Measurements from ENCODE around the gene KAT6B.

The KAT6B gene

DNA sequence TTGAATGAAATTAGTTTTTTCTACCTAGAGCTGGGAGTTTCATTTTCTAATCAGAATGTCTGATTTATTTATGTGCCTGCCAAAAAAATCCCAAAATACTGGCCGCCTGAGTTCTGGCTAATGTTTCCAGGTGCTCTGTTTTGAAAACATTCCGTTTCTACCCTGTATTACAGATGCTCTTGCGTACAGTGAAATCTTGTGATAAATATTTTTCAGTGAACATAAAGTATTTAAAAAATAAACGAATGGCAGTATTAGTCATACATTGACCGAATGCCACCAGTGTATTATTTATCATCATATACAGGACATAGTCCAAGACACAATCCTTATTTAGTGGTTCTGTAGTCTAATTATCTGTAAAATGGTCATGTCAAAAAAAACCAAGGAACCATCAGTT is 102.8 kb downstream of the KAT6B start:
- no peak overlapping the region for H3K27ac ChIP-seq

DNA sequence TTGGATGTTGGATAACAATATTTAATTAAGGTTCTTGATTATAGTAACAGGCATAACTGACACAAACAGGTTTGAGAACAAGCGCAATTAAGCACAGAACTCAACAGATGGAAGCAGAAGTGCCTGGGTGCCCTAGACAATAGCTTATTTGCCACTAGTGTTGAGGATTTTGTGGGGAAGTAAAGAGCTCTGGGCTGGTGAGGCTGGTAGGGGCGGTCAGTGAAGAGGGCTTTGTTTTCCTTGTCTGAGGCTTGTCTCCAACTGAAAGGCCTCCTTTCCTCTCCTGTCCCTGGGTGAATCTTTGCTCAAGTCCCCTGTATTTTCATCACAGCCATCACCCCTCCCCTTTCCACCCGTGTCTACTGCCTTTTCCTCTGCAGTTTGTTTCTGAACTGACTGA is 104.6 kb downstream of the KAT6B start:
- no peak for TF ChIP-seq CTCF (IDR thresholded peaks at IDR 0.05)
- no peak for TF ChIP-seq ZFX (IDR thresholded peaks at IDR 0.05; ENCODE audit: borderline replicate concordance)
- no peak overlapping the region for H3K27ac ChIP-seq

More for the DNA sequence above, 102.8 kb downstream of the KAT6B start:
- TF ChIP-seq ZFX (IDR thresholded peaks at IDR 0.05; ENCODE audit: borderline replicate concordance) (no peak), CTCF (IDR thresholded peaks at IDR 0.05) (no peak)

GRCh38 chr10:74932648-74933047 is 106.2 kb downstream of the KAT6B start:
- TF ChIP-seq CTCF (IDR thresholded peaks at IDR 0.05) (no peak), ZFX (IDR thresholded peaks at IDR 0.05; ENCODE audit: borderline replicate concordance) (no peak)
- H3K27ac ChIP-seq = no peak overlapping the region

DNA sequence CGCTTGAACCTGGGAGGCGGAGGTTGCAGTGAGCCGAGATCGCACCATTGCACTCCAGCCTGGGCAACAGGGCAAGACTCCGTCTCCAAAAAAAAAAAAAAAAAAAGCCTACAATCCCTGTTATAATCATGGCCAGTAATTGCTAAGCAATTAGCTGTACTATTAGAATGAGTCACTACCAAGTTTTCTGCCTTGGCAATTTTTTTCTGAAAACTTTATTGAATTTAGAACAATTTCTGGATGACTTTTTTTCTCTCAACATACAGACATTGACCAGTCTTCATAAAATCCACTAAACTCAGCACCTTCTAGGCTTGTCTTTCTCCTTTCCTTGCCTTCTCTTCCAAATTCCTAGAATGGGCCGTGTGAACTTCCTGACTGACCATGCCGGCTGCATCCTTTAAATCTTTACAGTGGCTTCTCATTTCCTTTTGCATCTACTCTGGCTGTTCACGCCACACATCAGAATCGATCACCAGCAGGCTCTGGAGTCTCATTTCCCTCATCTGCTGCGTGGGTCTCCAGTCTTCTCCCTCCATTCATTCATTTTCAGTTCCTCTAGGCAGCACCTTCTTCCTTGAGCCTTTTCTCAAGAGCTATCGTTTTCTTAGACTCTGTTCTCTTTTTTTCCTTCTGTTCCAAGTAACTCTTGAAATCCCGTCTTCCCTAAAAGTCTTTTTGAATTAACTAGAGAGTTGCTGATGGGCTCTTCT is 107.9 kb downstream of the KAT6B start:
- TF ChIP-seq ZFX (IDR thresholded peaks at IDR 0.05; ENCODE audit: borderline replicate concordance) (no peak), CTCF (IDR thresholded peaks at IDR 0.05) (no peak)
- H3K27ac ChIP-seq = no peak overlapping the region

- no peak overlapping the region for H3K27ac ChIP-seq
- TF ChIP-seq ZFX (IDR thresholded peaks at IDR 0.05; ENCODE audit: borderline replicate concordance) (no peak), CTCF (IDR thresholded peaks at IDR 0.05) (no peak)
Measured at GRCh38 chr10:74936577-74937265, 110.3 kb downstream of the KAT6B start.

DNA sequence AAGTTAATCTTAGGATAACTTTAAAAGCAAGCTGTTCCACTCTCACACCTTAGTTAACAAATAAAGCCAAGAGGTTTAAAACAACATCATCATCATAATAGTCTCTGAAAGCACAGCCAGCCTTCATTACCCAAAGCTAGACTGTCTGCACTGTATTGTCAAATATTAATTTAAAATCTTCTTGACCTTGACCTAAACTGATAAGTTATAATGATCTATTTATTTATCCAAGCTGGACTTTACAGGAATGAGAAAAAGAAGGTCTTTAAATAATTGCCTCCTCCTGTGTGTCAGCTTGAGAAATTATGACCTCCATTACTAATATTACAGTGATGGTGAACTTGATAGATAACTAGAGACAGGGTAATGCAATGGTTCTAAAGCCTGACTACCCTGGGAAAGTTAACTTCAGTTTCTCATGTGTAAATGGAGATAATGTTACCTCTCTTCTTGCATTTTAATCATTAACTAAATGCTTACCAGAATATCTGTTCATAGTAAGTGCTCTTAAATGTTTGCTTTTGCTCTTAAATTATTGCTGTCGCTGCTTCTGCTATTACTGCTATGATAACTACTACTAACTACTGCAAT is 111.0 kb downstream of the KAT6B start:
- TF ChIP-seq CTCF (IDR thresholded peaks at IDR 0.05) = no peak
- no peak for TF ChIP-seq ZFX (IDR thresholded peaks at IDR 0.05; ENCODE audit: borderline replicate concordance)
- H3K27ac ChIP-seq = no peak overlapping the region

DNA sequence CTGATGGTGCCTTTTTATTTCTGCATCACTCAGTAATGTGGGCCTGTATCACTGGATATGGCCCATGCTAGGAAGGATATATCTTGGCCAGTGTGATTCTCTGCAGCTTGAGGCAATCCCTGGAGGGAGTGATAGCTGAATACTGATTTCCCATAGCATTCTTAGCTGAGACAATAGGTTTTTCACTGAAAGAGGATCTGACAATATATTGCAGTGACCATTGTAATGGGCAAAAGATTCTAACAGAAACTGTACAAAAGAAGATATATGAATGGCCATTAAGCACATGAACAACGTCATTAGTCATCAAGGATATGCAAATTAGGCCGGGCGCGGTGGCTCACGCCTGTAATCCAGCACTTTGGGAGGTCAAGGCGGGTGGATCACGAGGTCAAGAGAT is 117.8 kb downstream of the KAT6B start:
- TF ChIP-seq CTCF (IDR thresholded peaks at IDR 0.05) (no peak), ZFX (IDR thresholded peaks at IDR 0.05; ENCODE audit: borderline replicate concordance) (no peak)
- no peak overlapping the region for H3K27ac ChIP-seq

Data from 22Rv1 (cell line).